ENCODE data around the gene CYP2W1.

CYP2W1 gene

GRCh38 chr7:1016577-1017531 is 33.9 kb downstream of the CYP2W1 start:
- H3K36me3 ChIP-seq (ENCODE audit: control insufficient read depth, insufficient read depth, low read length): peaks cover 5% of the 10 kb centered on the region; the same call in 1 of the 2 replicates
- H3K9me3 ChIP-seq (ENCODE audit: control insufficient read depth, insufficient read depth, low read depth, low read length): no peaks in the 10 kb centered on the region
- H3K9ac ChIP-seq (ENCODE audit: low read length): no peak overlapping the region
- H3K4me3 ChIP-seq (ENCODE audit: low read depth, low read length): no peak overlapping the region
- H3K4me1 ChIP-seq (ENCODE audit: control insufficient read depth, insufficient read depth, low read length): 0 out of 2 replicates have a peak, but pooled peaks cover 4% of the 10 kb centered on the region
- H3K27me3 ChIP-seq (ENCODE audit: control insufficient read depth, insufficient read depth, low read length): no peaks in the 10 kb centered on the region
- H3K27ac ChIP-seq (ENCODE audit: low read depth, low read length): no peak overlapping the region

- 0 out of 2 replicates have a peak, but pooled peaks cover 4% of the 10 kb centered on the region for H3K4me1 ChIP-seq (ENCODE audit: control insufficient read depth, insufficient read depth, low read length)
- no peak overlapping the region for H3K9ac ChIP-seq (ENCODE audit: low read length)
- H3K36me3 ChIP-seq (ENCODE audit: control insufficient read depth, insufficient read depth, low read length): peaks cover 5% of the 10 kb centered on the region; the same call in 1 of the 2 replicates
- no peaks in the 10 kb centered on the region for H3K9me3 ChIP-seq (ENCODE audit: control insufficient read depth, insufficient read depth, low read depth, low read length)
- no peak overlapping the region for H3K27ac ChIP-seq (ENCODE audit: low read depth, low read length)
- no peaks in the 10 kb centered on the region for H3K27me3 ChIP-seq (ENCODE audit: control insufficient read depth, insufficient read depth, low read length)
- no peak overlapping the region for H3K4me3 ChIP-seq (ENCODE audit: low read depth, low read length)
These were observed 34.8 kb downstream of the CYP2W1 start for GRCh38 chr7:1017586-1018333.

GRCh38 chr7:1018334-1018695 is 35.3 kb downstream of the CYP2W1 start:
- no peaks in the 10 kb centered on the region for H3K9me3 ChIP-seq (ENCODE audit: control insufficient read depth, insufficient read depth, low read depth, low read length)
- H3K27me3 ChIP-seq (ENCODE audit: control insufficient read depth, insufficient read depth, low read length): no peaks in the 10 kb centered on the region
- H3K9ac ChIP-seq (ENCODE audit: low read length): no peak overlapping the region
- 0 out of 2 replicates have a peak, but pooled peaks cover 4% of the 10 kb centered on the region for H3K4me1 ChIP-seq (ENCODE audit: control insufficient read depth, insufficient read depth, low read length)
- peaks cover 5% of the 10 kb centered on the region; the same call in 1 of the 2 replicates for H3K36me3 ChIP-seq (ENCODE audit: control insufficient read depth, insufficient read depth, low read length)
- no peak overlapping the region for H3K4me3 ChIP-seq (ENCODE audit: low read depth, low read length)
- H3K27ac ChIP-seq (ENCODE audit: low read depth, low read length): no peak overlapping the region

- H3K9ac ChIP-seq (ENCODE audit: low read length): no peak overlapping the region
- 0 out of 2 replicates have a peak, but pooled peaks cover 4% of the 10 kb centered on the region for H3K4me1 ChIP-seq (ENCODE audit: control insufficient read depth, insufficient read depth, low read length)
- no peak overlapping the region for H3K27ac ChIP-seq (ENCODE audit: low read depth, low read length)
- peaks cover 5% of the 10 kb centered on the region; the same call in 1 of the 2 replicates for H3K36me3 ChIP-seq (ENCODE audit: control insufficient read depth, insufficient read depth, low read length)
- H3K27me3 ChIP-seq (ENCODE audit: control insufficient read depth, insufficient read depth, low read length): no peaks in the 10 kb centered on the region
- no peak overlapping the region for H3K4me3 ChIP-seq (ENCODE audit: low read depth, low read length)
- H3K9me3 ChIP-seq (ENCODE audit: control insufficient read depth, insufficient read depth, low read depth, low read length): no peaks in the 10 kb centered on the region
These were observed 36.3 kb downstream of the CYP2W1 start for GRCh38 chr7:1019255-1019785.

GRCh38 chr7:1019789-1020610 is 37.0 kb downstream of the CYP2W1 start:
- Histone ChIP-seq H3K4me1 (ENCODE audit: control insufficient read depth, insufficient read depth, low read length) (0 out of 2 replicates have a peak, but pooled peaks cover 4% of the 10 kb centered on the region), H3K36me3 (ENCODE audit: control insufficient read depth, insufficient read depth, low read length) (peaks cover 5% of the 10 kb centered on the region; the same call in 1 of the 2 replicates), H3K4me3 (ENCODE audit: low read depth, low read length) (no peak overlapping the region), H3K9me3 (ENCODE audit: control insufficient read depth, insufficient read depth, low read depth, low read length) (no peaks in the 10 kb centered on the region), H3K27me3 (ENCODE audit: control insufficient read depth, insufficient read depth, low read length) (no peaks in the 10 kb centered on the region), H3K27ac (ENCODE audit: low read depth, low read length) (no peak overlapping the region), H3K9ac (ENCODE audit: low read length) (no peak overlapping the region)

GRCh38 chr7:1020849-1021251 is 37.9 kb downstream of the CYP2W1 start:
- no peak overlapping the region for H3K4me3 ChIP-seq (ENCODE audit: low read depth, low read length)
- no peaks in the 10 kb centered on the region for H3K27me3 ChIP-seq (ENCODE audit: control insufficient read depth, insufficient read depth, low read length)
- H3K36me3 ChIP-seq (ENCODE audit: control insufficient read depth, insufficient read depth, low read length): peaks cover 9% of the 10 kb centered on the region; the same call in 1 of the 2 replicates
- H3K9ac ChIP-seq (ENCODE audit: low read length): no peak overlapping the region
- 0 out of 2 replicates have a peak, but pooled peaks cover under 1% of the 10 kb centered on the region for H3K4me1 ChIP-seq (ENCODE audit: control insufficient read depth, insufficient read depth, low read length)
- H3K27ac ChIP-seq (ENCODE audit: low read depth, low read length): no peak overlapping the region; the same call in 1 of the 2 replicates
- H3K9me3 ChIP-seq (ENCODE audit: control insufficient read depth, insufficient read depth, low read depth, low read length): no peaks in the 10 kb centered on the region

- peaks cover 14% of the 10 kb centered on the region; the same call in 1 of the 2 replicates for H3K36me3 ChIP-seq (ENCODE audit: control insufficient read depth, insufficient read depth, low read length)
These were observed 38.4 kb downstream of the CYP2W1 start for GRCh38 chr7:1021366-1021765.

GRCh38 chr7:1021931-1022330 is 39.0 kb downstream of the CYP2W1 start:
- no peak overlapping the region for H3K9ac ChIP-seq (ENCODE audit: low read length)
- peaks cover 16% of the 10 kb centered on the region; the same call in 1 of the 2 replicates for H3K36me3 ChIP-seq (ENCODE audit: control insufficient read depth, insufficient read depth, low read length)
- no peak overlapping the region for H3K27ac ChIP-seq (ENCODE audit: low read depth, low read length)
- no peak overlapping the region for H3K4me3 ChIP-seq (ENCODE audit: low read depth, low read length)
- H3K27me3 ChIP-seq (ENCODE audit: control insufficient read depth, insufficient read depth, low read length): peaks cover 2% of the 10 kb centered on the region; the same call in 1 of the 2 replicates
- H3K9me3 ChIP-seq (ENCODE audit: control insufficient read depth, insufficient read depth, low read depth, low read length): no peaks in the 10 kb centered on the region
- H3K4me1 ChIP-seq (ENCODE audit: control insufficient read depth, insufficient read depth, low read length): peaks cover under 1% of the 10 kb centered on the region; the same call in 1 of the 2 replicates

More at GRCh38 chr7:1021366-1021765, 38.4 kb downstream of the CYP2W1 start:
- Histone ChIP-seq H3K4me3 (ENCODE audit: low read depth, low read length) (no peak overlapping the region), H3K27ac (ENCODE audit: low read depth, low read length) (no peak overlapping the region), H3K9me3 (ENCODE audit: control insufficient read depth, insufficient read depth, low read depth, low read length) (no peaks in the 10 kb centered on the region), H3K27me3 (ENCODE audit: control insufficient read depth, insufficient read depth, low read length) (no peaks in the 10 kb centered on the region; the same call in 1 of the 2 replicates), H3K9ac (ENCODE audit: low read length) (no peak overlapping the region), H3K4me1 (ENCODE audit: control insufficient read depth, insufficient read depth, low read length) (no peaks in the 10 kb centered on the region)

GRCh38 chr7:1022356-1022755 is 39.4 kb downstream of the CYP2W1 start:
- H3K27ac ChIP-seq (ENCODE audit: low read depth, low read length): no peak overlapping the region
- H3K27me3 ChIP-seq (ENCODE audit: control insufficient read depth, insufficient read depth, low read length): peaks cover 7% of the 10 kb centered on the region; the same call in 1 of the 2 replicates
- H3K4me3 ChIP-seq (ENCODE audit: low read depth, low read length): no peak overlapping the region
- peaks cover 4% of the 10 kb centered on the region for H3K4me1 ChIP-seq (ENCODE audit: control insufficient read depth, insufficient read depth, low read length)
- no peaks in the 10 kb centered on the region for H3K9me3 ChIP-seq (ENCODE audit: control insufficient read depth, insufficient read depth, low read depth, low read length)
- H3K36me3 ChIP-seq (ENCODE audit: control insufficient read depth, insufficient read depth, low read length): peaks cover 16% of the 10 kb centered on the region; the same call in 1 of the 2 replicates
- H3K9ac ChIP-seq (ENCODE audit: low read length): no peak overlapping the region

All from HUES6 (cell line).